Calu3 (cell line): ENCODE results near the gene OR7G2. TPM values are rescaled to one million over a fixed set of nuclear protein-coding genes. Genes with fewer than 3 reads are reported as not detected.
"Not testable (repeated sequence)": the region's sequence is repeated elsewhere in the genome, so short reads cannot be mapped to it uniquely, and the experiment has no call there.

Experiments used
- BruUV-seq: library from RNA; stranded (reverse); fragments of 400-500 nt; replicated peaks from 2 replicates; lab custom pipeline; 2021; lab: Mats Ljungman, UMichigan
- CTCF ChIA-PET: fragments of 300-600 bp; sonication (Branson Sonifier 250); formaldehyde crosslinking; loops from one replicate; lab custom pipeline; 2022; ENCODE audit warnings: antibody characterized with exemption; lab: Charles Lee
- DNase-seq: peaks from one replicate; pipeline ENCODE4 v3.0.0; 2022
- H3K27ac Mint-ChIP-seq: one replicate; pipeline ENCODE4 v1.8.0; 2022; ENCODE audit warnings: mixed read lengths; ENCODE audit not compliant: unreplicated experiment
- H3K27me3 Mint-ChIP-seq: one replicate; pipeline ENCODE4 v1.8.0; 2022; ENCODE audit warnings: mixed read lengths; ENCODE audit not compliant: unreplicated experiment
- H3K36me3 Mint-ChIP-seq: one replicate; pipeline ENCODE4 v1.8.0; 2022; ENCODE audit warnings: mild to moderate bottlenecking, moderate library complexity, mixed read lengths; ENCODE audit not compliant: insufficient read depth, unreplicated experiment
- H3K4me1 Mint-ChIP-seq: one replicate; pipeline ENCODE4 v1.8.0; 2022; ENCODE audit warnings: mild to moderate bottlenecking, low read depth, mixed read lengths; ENCODE audit not compliant: unreplicated experiment
- H3K4me3 Mint-ChIP-seq: one replicate; pipeline ENCODE4 v1.8.0; 2022; ENCODE audit warnings: mild to moderate bottlenecking, low read depth, moderate library complexity, mixed read lengths; ENCODE audit not compliant: unreplicated experiment
- H3K9me3 Mint-ChIP-seq: one replicate; pipeline ENCODE4 v1.8.0; 2022; ENCODE audit warnings: low read depth, mixed read lengths; ENCODE audit not compliant: unreplicated experiment
- CTCF ChIP-seq: fragments of 200-600 bp; IDR thresholded peaks from one replicate; pipeline ENCODE4 v1.8.0; 2022; ENCODE audit warnings: antibody characterized with exemption; ENCODE audit not compliant: unreplicated experiment
- intact Hi-C: fragments of 100-400 bp; cut with micrococcal nuclease; formaldehyde crosslinking; loops from one replicate; pipeline ENCODE4 v1.10.0; 2022; ENCODE audit not compliant: unreplicated experiment
- total RNA-seq: library from RNA; stranded (reverse); gene quantifications from 2 replicates; pipeline ENCODE4 v1.2.3, GENCODE V29; 2022

OR7G2 gene
- total RNA-seq, 1 experiment from 2014 or later: not detected

- no TSS peak for BruUV-seq
- intact Hi-C loops: no loop called here
- no peak for TF ChIP-seq CTCF
- Mint-ChIP-seq H3K36me3 (no peaks in the 10 kb centered on the region), H3K9me3 (no peaks in the 10 kb centered on the region), H3K27me3 (no peaks in the 10 kb centered on the region), H3K4me3 (no peak overlapping the region), H3K4me1 (peaks cover 15% of the 10 kb centered on the region), H3K27ac (no peak overlapping the region)
- CTCF ChIA-PET: no interaction called here
- DNase-seq: no peak
These were observed 48.2 kb downstream of the OR7G2 start for GRCh38 chr19:9058905-9059667.

GRCh38 chr19:9057505-9058258, 49.6 kb downstream of the OR7G2 start:
- CTCF ChIA-PET: no interaction called here
- BruUV-seq: no TSS peak
- peaks cover 18% of the 10 kb centered on the region for H3K4me1 Mint-ChIP-seq
- H3K9me3 Mint-ChIP-seq: no peaks in the 10 kb centered on the region
- no peak overlapping the region for H3K4me3 Mint-ChIP-seq
- intact Hi-C loops: no loop called here
- no peaks in the 10 kb centered on the region for H3K36me3 Mint-ChIP-seq
- TF ChIP-seq CTCF: no peak
- H3K27ac Mint-ChIP-seq: no peak overlapping the region
- H3K27me3 Mint-ChIP-seq: no peaks in the 10 kb centered on the region
- DNase-seq: no peak

GRCh38 chr19:9056131-9056530, 51.1 kb downstream of the OR7G2 start:
- intact Hi-C loops, H3K9me3 Mint-ChIP-seq, H3K27me3 Mint-ChIP-seq, DNase-seq, H3K4me3 Mint-ChIP-seq, H3K36me3 Mint-ChIP-seq, BruUV-seq: not testable (repeated sequence)
- CTCF ChIA-PET: interaction anchor here (0.6 to 1.8 kb wide), 2 partner anchors 20 to 187 kb away, joined by 3 to 11 read pairs; no protein-coding TSS in a partner anchor
- peak overlapping the region; percentile 83 for H3K27ac Mint-ChIP-seq
- H3K4me1 Mint-ChIP-seq: peaks cover 18% of the 10 kb centered on the region

GRCh38 chr19:9054765-9055164, 52.5 kb downstream of the OR7G2 start:
- TF ChIP-seq CTCF: no peak
- BruUV-seq: no TSS peak
- Mint-ChIP-seq H3K9me3 (no peaks in the 10 kb centered on the region), H3K27ac (peak overlapping the region; percentile 83), H3K4me3 (peak overlapping the region; percentile 37), H3K36me3 (no peaks in the 10 kb centered on the region), H3K27me3 (no peaks in the 10 kb centered on the region), H3K4me1 (peaks cover 18% of the 10 kb centered on the region)
- CTCF ChIA-PET: interaction anchor here (0.7 to 1.8 kb wide), 3 partner anchors 21 to 229 kb away, joined by 3 to 11 read pairs (median 4); no protein-coding TSS in a partner anchor
- intact Hi-C loops: no loop called here
- peak; percentile 24 for DNase-seq
